ENCODE measurements around the gene PTPRN2.
"Not testable (repeated sequence)": the region's sequence is repeated elsewhere in the genome, so short reads cannot be mapped to it uniquely, and the experiment has no call there.

The PTPRN2 gene

DNA sequence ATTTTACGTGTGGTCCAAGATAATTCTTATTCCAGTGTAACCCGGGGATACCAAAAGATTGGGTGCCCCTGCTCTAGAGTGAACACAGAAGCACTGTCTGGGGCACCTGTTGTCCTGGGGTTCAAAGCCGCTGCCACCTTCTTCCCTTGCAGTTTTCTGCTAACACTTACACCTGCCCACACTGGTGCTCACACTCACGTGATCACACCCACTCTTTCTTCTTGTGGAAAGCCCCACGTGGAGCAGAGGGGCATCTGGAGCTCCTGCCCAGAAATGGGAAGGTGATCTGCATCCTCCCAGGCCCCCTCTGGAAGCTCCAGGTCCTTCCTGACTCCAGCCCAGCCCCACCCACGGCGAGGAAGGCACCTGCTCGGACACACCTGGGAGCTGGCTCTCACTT lies 42.9 kb downstream of the PTPRN2 start:
- DNase-seq (ENCODE audit: insufficient read length, low spot score) (no peak), FAIRE-seq (no peak)
- TF ChIP-seq POLR2A (IDR thresholded peaks at IDR 0.05; ENCODE audit: low read depth, low read length): no peak

DNA sequence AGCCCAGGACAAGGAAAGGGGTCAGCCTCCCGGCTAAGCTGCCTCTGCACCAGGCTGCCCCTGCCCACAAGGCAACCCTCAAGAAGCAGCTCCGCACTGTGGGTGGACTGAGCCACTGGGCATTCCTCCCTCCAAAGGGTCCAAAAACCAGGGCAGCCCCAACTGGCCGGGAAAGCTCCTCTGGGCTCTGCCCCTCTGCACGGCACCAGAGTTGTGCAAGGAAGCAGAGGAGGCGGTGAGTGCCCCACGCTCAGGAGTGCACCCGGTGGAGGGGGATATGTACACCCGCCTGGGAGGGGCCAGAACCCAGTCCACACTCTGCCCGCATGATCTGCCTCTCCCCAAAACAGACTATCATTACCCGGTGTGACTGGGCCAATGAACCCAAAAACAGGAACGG lies 43.8 kb downstream of the PTPRN2 start:
- DNase-seq (ENCODE audit: insufficient read length, low spot score) (no peak), FAIRE-seq (no peak)

DNA sequence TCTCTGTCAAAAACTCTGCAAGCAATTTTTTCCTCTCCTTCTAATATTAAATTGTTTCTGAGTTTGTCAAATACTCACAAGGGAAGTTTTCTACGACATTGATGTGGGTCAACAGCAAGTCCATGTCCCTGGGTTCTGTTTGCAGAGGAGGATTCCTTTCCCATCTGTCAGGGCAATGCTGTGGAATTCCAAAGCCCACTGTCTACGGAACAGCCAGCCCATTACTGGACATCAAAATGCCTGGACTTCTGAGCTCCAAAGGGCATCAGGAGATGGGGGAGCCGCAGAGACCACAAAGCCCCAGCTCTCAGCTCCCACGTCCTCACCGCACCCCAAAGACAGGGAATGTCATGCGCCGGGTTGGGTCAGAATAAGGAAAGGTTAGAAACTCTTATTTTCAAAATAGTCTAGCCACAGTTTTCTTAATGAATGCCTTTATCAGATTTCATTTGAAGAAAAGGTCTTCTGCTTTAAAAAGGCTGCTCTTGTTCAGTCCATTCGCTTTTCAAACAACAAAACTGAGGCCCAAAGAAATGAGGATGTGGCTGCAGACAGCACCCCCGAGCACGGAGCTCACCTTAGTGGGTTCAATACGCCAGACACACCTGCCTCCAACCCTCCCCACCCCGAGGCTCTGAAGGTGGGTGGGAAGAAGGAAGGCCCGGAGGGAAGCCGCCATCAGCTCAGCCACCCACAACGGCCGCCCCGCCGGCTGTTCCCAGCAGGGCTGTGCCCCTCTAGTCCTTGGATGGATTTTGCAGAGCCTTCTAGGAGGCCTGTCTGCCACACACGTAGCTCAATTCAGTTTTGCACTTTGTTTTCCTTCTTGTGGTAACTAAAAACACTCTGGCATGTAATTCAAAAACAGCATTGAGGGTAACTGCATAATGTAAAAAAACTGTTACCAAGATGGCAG lies 44.7 kb downstream of the PTPRN2 start:
- DNase-seq (ENCODE audit: insufficient read length, low spot score) (no peak), FAIRE-seq (no peak)
- no peak for TF ChIP-seq POLR2A (IDR thresholded peaks at IDR 0.05; ENCODE audit: low read depth, low read length)

More for the DNA sequence above, 43.8 kb downstream of the PTPRN2 start:
- TF ChIP-seq POLR2A (IDR thresholded peaks at IDR 0.05; ENCODE audit: low read depth, low read length): no peak

DNA sequence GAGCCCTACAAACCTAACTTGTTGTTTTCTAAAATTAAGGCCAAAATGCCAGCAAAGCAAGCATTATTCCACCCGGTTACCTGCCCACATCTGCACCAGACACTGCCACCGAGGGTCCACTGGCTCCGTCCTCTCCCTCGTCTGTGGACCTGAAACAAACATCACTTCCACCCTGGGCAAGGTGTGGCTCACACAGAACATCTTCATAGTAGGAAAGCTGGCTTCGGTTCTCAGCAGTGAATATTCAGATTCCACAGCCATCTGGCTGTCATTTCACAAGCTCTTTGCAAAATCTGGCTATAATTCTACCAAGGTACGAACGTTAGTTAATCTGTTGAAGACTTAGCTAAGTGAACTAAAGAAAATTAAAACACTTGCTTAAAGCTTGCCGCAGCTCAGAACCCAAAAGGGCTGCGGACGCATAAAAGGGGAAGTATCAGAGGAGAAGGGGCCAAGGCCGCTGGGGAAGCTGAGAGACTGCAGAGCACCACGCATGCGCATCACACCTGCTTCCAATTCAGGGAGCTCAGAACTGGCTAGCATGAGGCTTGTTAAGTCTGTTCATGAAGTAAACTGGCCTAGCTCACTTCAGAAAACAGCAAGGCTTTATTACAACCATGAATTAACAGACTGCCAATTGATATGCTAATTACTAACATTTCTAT lies 46.1 kb downstream of the PTPRN2 start:
- DNase-seq (ENCODE audit: insufficient read length, low spot score) (no peak), FAIRE-seq (no peak)
- no peak for TF ChIP-seq POLR2A (IDR thresholded peaks at IDR 0.05; ENCODE audit: low read depth, low read length)

DNA sequence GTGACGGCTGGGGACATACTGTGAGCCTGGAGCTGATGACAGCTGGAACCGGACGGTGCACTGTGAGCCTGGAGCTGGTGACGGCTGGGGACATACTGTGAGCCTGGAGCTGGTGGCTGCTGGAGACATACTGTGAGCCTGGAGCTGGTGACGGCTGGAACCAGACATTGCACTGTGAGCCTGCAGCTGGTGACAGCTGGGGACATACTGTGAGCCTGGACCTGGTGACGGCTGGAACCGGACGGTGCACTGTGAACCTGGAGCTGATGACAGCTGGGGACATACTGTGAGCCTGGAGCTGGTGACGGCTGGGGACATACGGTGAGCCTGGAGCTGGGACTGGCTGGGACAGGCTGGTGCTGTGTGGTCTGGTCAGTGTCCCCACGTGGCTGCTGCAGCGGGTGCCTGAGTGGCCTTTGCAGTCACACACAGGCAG lies 47.9 kb downstream of the PTPRN2 start:
- no peak for FAIRE-seq
- no peak for TF ChIP-seq POLR2A (IDR thresholded peaks at IDR 0.05; ENCODE audit: low read depth, low read length)
- DNase-seq (ENCODE audit: insufficient read length, low spot score): no peak

DNA sequence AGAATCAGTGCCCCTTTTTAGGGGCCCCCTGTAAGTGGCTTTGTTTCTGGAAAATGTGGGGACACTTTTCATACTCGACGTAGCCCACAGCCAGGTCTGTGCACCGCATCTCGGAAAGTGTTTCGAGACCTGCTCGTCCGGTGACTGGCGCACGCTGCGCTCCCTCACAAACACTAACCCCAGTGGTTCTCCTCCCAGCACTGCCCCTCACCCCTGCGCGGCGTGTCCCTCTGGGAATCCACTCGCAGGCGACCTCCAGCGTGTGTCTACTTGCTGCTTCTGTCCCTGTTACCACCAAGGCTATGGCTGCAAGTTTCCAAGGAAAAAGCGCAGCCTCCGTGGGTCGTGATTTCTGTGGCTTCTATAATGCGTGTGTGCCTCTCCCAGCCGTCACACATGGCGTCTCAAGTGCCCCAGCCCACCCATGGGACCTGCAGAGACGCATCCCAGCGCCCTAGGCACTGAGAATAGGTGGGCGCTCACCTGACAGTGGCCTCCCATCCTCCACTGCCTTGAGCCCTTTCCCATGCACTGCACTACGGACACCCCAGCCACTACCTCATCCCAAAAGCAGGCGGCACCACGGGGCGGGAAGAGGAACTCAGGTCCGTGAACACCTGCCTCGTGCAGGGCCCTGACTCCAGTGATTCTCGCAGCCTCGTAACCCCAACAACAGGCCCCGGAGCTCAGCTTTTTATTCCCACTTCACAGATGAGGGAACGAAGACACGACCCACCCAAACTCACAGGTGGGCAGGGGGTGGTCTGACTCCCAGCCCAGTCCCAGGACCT lies 49.3 kb downstream of the PTPRN2 start:
- TF ChIP-seq POLR2A (IDR thresholded peaks at IDR 0.05; ENCODE audit: low read depth, low read length): no peak
- DNase-seq (ENCODE audit: insufficient read length, low spot score): no peak
- FAIRE-seq: no peak

DNA sequence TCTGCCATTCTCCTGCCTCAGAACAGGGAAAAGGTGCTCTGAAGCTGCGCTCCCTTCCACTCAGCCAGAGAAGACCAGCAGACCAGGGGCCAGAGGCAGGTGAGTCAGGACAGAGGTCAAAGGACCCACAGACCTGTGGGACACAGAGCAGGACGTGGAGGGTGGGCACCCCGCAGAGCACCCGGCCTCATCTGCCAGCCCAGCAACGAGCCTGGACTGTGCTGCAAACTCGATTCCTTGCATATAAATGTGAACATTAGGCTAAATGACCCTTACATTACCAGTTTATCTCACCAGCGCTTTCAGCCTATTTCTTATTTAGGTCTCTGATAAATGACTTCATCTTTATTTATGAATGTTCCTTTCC lies 50.1 kb downstream of the PTPRN2 start:
- TF ChIP-seq POLR2A (IDR thresholded peaks at IDR 0.05; ENCODE audit: low read depth, low read length): no peak
- FAIRE-seq (no peak), DNase-seq (ENCODE audit: insufficient read length, low spot score) (no peak)

DNA sequence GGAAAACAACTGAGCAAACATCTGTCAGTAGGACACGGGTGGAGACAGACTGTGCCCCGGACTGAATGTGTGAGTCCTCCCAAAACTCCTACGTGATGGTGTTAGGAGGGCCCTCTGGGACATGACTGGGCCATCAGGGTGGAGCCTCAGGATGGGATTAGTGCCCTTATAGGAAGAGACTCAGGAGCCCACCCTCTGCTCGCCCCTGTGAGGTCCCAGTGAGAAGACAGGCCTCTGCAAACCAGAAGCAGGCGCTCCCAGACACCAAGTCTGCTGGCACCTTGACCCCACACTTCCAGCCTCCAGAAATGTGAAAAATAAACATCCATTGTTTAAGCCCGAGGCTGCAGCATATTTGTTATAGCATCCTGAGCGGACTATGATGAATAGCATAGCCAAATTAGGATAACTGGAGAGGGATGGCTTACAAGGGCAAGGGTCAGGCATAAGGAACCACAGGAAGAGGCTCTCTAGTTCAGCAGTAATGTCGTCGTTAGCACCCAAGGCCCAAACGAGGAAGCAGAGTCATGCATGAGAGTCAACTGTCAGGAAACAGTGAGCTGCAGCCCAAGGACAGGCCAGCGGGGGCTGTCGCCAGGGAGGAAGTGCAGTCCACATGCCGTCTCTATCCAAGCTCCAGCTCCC lies 50.6 kb downstream of the PTPRN2 start:
- no peak for TF ChIP-seq POLR2A (IDR thresholded peaks at IDR 0.05; ENCODE audit: low read depth, low read length)
- DNase-seq (ENCODE audit: insufficient read length, low spot score) (no peak), FAIRE-seq (no peak)

DNA sequence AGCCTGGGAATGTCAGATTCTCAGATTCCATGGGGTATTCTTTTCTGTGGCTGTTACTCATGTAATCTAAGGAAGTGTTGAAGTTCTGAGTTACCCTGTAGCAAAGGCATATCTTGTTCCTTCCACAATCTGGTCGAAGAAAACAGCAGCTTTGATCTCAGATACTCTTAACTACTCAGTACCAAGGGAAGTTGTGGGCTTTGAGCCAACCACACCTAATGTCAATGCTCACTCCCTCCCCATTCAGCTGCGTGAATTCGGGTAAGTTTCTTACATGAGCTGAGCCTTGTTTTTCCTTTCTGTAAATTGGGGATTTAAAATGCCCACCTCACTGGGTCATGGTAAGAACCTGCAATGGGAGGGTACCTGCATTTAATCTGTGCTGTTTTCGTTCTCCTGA lies 52.5 kb downstream of the PTPRN2 start:
- DNase-seq (ENCODE audit: insufficient read length, low spot score) (no peak), FAIRE-seq (no peak)
- no peak for TF ChIP-seq POLR2A (IDR thresholded peaks at IDR 0.05; ENCODE audit: low read depth, low read length)

DNA sequence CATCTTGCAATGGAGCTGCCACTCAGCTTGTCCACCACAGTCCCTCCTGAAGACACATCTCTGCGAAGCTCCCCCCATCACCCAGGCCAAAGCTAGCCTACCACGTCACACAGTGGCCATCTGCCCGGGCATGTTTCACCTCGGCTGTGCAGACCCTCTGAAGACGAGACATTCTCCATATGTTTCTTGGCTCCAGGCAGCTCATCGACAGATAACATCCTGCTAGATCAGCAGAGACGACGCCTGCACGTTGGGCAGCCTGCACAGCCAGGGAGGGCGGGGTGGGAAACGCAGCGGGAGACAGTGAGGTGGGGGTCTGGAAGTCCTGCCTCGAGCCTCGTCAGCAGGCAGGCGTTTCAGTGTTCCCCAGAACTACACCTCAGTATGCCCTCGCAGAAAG lies 53.0 kb downstream of the PTPRN2 start:
- DNase-seq (ENCODE audit: insufficient read length, low spot score): no peak
- TF ChIP-seq POLR2A (IDR thresholded peaks at IDR 0.05; ENCODE audit: low read depth, low read length): no peak
- FAIRE-seq: no peak

DNA sequence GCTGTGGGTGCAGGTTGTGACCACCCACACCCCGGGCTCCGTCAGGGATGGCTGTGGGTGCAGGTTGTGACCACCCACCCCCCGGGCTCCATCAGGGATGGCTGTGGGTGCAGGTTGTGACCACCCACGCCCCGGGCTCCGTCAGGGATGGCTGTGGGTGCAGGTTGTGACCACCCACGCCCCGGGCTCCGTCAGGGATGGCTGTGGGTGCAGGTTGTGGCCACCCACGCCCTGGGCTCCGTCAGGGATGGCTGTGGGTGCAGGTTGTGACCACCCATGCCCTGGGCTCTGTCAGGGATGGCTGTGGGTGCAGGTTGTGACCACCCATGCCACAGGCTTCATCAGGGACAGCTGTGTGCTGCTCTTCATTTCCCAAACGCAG lies 53.5 kb downstream of the PTPRN2 start:
- not testable (repeated sequence) for FAIRE-seq; DNase-seq (ENCODE audit: insufficient read length, low spot score)

DNA sequence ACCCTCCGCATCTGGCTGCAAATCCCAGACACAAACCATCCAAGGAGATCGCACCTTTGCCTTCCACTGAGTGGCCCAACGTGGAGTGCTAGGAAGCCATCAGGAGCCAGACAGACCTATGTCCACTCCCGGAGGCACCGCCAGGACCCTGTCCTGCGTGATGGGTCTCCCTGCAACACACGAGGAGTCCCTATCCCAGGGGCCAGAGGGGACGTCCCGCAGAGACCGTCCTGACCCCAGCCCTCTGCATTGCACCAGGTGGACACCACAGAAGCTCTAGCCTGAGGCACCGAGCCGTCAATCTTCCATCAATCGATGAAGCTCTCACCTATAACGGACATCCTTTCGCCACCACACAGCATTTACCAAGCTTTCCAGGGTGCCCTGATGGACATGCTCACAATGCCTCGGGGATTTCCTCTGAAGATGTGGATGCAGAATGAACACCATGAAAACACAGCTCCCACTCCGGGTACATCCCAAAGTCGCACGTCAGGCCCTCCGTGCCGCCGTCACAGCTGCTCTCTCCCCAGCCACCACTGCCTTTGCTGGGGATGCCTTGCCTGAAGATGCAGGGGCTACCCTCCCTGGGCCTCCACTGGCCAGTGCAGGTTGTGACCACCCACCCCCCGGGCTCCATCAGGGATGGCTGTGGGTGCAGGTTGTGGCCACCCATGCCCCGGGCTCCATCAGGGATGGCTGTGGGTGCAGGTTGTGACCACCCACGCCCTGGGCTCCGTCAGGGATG lies 54.1 kb downstream of the PTPRN2 start:
- DNase-seq (ENCODE audit: insufficient read length, low spot score) (no peak), FAIRE-seq (no peak)
- TF ChIP-seq POLR2A (IDR thresholded peaks at IDR 0.05; ENCODE audit: low read depth, low read length): no peak

DNA sequence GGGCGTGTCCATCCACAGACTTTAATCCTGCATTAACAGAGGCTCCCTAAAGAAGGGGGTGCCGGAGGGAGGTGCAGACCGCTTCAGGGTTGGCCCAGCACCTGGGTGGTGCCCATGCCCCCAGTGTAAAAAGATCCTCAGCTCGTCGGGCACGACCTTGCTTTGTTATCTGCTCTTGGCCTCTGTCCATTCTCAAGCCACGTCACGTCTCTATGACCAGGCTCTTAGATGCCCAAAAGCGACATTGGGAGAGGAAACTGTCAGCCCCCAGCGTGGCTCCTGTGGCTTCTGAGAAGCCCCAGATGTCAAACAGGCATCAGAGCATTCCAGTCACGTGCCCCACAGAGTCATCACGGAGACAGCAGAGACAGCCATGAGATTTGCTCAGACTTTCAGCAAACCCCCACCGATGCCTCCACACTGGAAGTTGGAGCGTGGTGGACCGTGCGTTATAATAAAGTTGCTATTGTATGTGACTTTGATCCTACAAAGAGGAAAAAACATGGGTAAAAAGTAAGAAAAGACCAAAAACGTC lies 55.5 kb downstream of the PTPRN2 start:
- no peak for TF ChIP-seq POLR2A (IDR thresholded peaks at IDR 0.05; ENCODE audit: low read depth, low read length)
- DNase-seq (ENCODE audit: insufficient read length, low spot score) (no peak), FAIRE-seq (no peak)
